Measurements from ENCODE around the gene TCFL5.

- TF ChIP-seq EZH2phosphoT487 (conservative IDR thresholded peaks at IDR 0.05; ENCODE audit: low read length) (no peak), CTCF (IDR thresholded peaks at IDR 0.05; ENCODE audit: insufficient read depth, low read length, poor library complexity, severe bottlenecking) (no peak)
Measured at GRCh38 chr20:62841705-62842212, 19.9 kb downstream of the TCFL5 start.

Data from SU-DHL-6 (cell line).